A673 (cell line): ENCODE results near the gene KLK2. TPM values are rescaled to one million over a fixed set of nuclear protein-coding genes. Genes with fewer than 3 reads are reported as not detected.

Experiments
- BruUV-seq: library from RNA; stranded (reverse); fragments of 400-500 nt; replicated peaks from 2 replicates; lab custom pipeline; 2021; lab: Mats Ljungman, UMichigan
- CTCF ChIA-PET: fragments of 300-600 bp; sonication (Branson Sonifier 250); formaldehyde crosslinking; loops from one replicate; lab custom pipeline; 2022; ENCODE audit warnings: antibody characterized with exemption; lab: Charles Lee
- POLR2A ChIA-PET: fragments of 300-600 bp; sonication (Branson Sonifier 250); formaldehyde crosslinking; loops from one replicate; lab custom pipeline; 2022; ENCODE audit warnings: antibody characterized with exemption; ENCODE audit not compliant: low non-redundant PET; lab: Charles Lee
- DNase-seq: peaks from one replicate; pipeline ENCODE4 v3.0.0-alpha.2; 2015; ENCODE audit warnings: low spot score
- H3K27ac ChIP-seq: fragments of 200-600 bp; sonication (generic); 2 replicates; pipeline ENCODE4 v1.5.1; 2016; ENCODE audit warnings: mixed run types, low read depth, mild to moderate bottlenecking, mixed read lengths, antibody characterized with exemption, low read length; ENCODE audit not compliant: poor library complexity, severe bottlenecking
- H3K27me3 ChIP-seq: fragments of 200-600 bp; sonication (generic); replicated peaks from 2 replicates; pipeline ENCODE4 v1.6.1; 2017; ENCODE audit warnings: mixed run types, low read depth, mild to moderate bottlenecking, mixed read lengths, antibody characterized with exemption, low read length; ENCODE audit not compliant: insufficient read depth, poor library complexity
- H3K36me3 ChIP-seq: fragments of 200-600 bp; sonication (generic); 2 replicates; pipeline ENCODE4 v1.6.1; 2016; ENCODE audit warnings: mixed run types, mild to moderate bottlenecking, mixed read lengths, antibody characterized with exemption, low read length; ENCODE audit not compliant: insufficient read depth, poor library complexity, severe bottlenecking
- H3K4me1 ChIP-seq: fragments of 200-600 bp; sonication (generic); 2 replicates; pipeline ENCODE4 v1.6.1; 2017; ENCODE audit warnings: mixed run types, mild to moderate bottlenecking, mixed read lengths, antibody characterized with exemption, low read length; ENCODE audit not compliant: insufficient read depth, poor library complexity, severe bottlenecking
- H3K4me3 ChIP-seq: fragments of 200-600 bp; sonication (generic); 2 replicates; pipeline ENCODE4 v1.5.1; 2016; ENCODE audit warnings: low read depth, mixed run types, mild to moderate bottlenecking, mixed read lengths, low read length; ENCODE audit not compliant: poor library complexity, severe bottlenecking
- H3K9me3 ChIP-seq: fragments of 200-600 bp; sonication (generic); 2 replicates; pipeline ENCODE4 v1.6.1; 2016; ENCODE audit warnings: mixed run types, low read depth, mild to moderate bottlenecking, mixed read lengths, antibody characterized with exemption, low read length; ENCODE audit not compliant: poor library complexity, severe bottlenecking
- CTCF ChIP-seq: fragments of 300-800, 200-600 bp; sonication (generic); conservative IDR thresholded peaks from 2 replicates; pipeline ENCODE4 v1.5.1; 2017; ENCODE audit warnings: low read depth, mild to moderate bottlenecking, antibody characterized with exemption, low read length, moderate library complexity, mixed read lengths
- EZH2 ChIP-seq: fragments of 200-600 bp; sonication (generic); IDR thresholded peaks from 2 replicates; pipeline ENCODE4 v1.6.1; 2017; ENCODE audit warnings: borderline replicate concordance, low read depth, mild to moderate bottlenecking, mixed read lengths, antibody characterized with exemption, low read length; ENCODE audit not compliant: poor library complexity, severe bottlenecking
- intact Hi-C: fragments of 100-400 bp; cut with micrococcal nuclease; formaldehyde crosslinking; loops from one replicate; pipeline ENCODE4 v1.10.0; 2022; ENCODE audit not compliant: unreplicated experiment
- total RNA-seq: library from RNA; stranded (reverse); gene quantifications from 2 replicates; pipeline ENCODE4 v1.2.3, GENCODE V29; 2021

The KLK2 gene
- total RNA-seq, 1 experiment from 2014 or later: not detected

GRCh38 chr19:50910722-50911121 lies 37.5 kb downstream of the KLK2 start:
- Histone ChIP-seq H3K4me1 (no peaks in the 10 kb centered on the region), H3K27me3 (peaks cover 56% of the 10 kb centered on the region), H3K27ac (no peak overlapping the region), H3K9me3 (no peaks in the 10 kb centered on the region), H3K36me3 (no peaks in the 10 kb centered on the region), H3K4me3 (no peak overlapping the region)
- POLR2A ChIA-PET: interaction anchor here (0.6 kb wide), 1 partner anchor 512 kb away, joined by 26 read pairs; no protein-coding TSS in a partner anchor
- no TSS peak for BruUV-seq
- TF ChIP-seq CTCF (no peak), EZH2 (no peak)
- intact Hi-C loops: no loop called here
- DNase-seq: no peak
- CTCF ChIA-PET: no interaction called here

GRCh38 chr19:50911206-50912101 lies 38.2 kb downstream of the KLK2 start, which contains the start of gene KLK4:
Gene KLK4 (minus strand): TSS chr19:50911395. CDS start chr19:50910738, 657 bp downstream.
- Histone ChIP-seq H3K4me3 (no peak within 1 kb of the TSS), H3K27me3 (peaks cover 63% of the 10 kb centered on the region), H3K27ac (no peak within 1 kb of the TSS), H3K4me1 (no peaks in the 10 kb centered on the region), H3K9me3 (no peaks in the 10 kb centered on the region), H3K36me3 (no peaks in the 10 kb centered on the region)
- ChIA-PET POLR2A (interaction anchor here (0.6 kb wide), 1 partner anchor 511 kb away, joined by 26 read pairs; no protein-coding TSS in a partner anchor), CTCF (no interaction called here)
- TF ChIP-seq EZH2 (peak; percentile 81), CTCF (no peak)
- no TSS peak for BruUV-seq
- DNase-seq: no peak
- intact Hi-C loops: no loop called here

- DNase-seq: no peak
- Histone ChIP-seq H3K9me3 (no peaks in the 10 kb centered on the region), H3K27me3 (peaks cover 70% of the 10 kb centered on the region), H3K4me1 (no peaks in the 10 kb centered on the region), H3K36me3 (no peaks in the 10 kb centered on the region), H3K27ac (no peak overlapping the region), H3K4me3 (no peak overlapping the region)
- intact Hi-C loops: no loop called here
- peak; percentile 77 for TF ChIP-seq EZH2
- no peak for TF ChIP-seq CTCF
- POLR2A ChIA-PET: no interaction called here
- no TSS peak for BruUV-seq
- CTCF ChIA-PET: no interaction called here
Measured at GRCh38 chr19:50912102-50912599, 38.9 kb downstream of the KLK2 start.
